Gastrocnemius medialis (tissue), 4 donors: ENCODE data around the gene CARMIL1.

Source experiments
- CTCF ChIP-seq, 5 experiments: fragments of 450-650 bp in 3 of 5; fragments of 200-600 bp in 2 of 5; sonication (generic) in 2 of 5; IDR thresholded peaks in 4 of 5; conservative IDR thresholded peaks in 1 of 5; 1 replicate in 4 of 5; 2 replicates in 1 of 5; pipeline ENCODE4 v1.5.1; 2016 to 2019; ENCODE audit warnings: antibody characterized with exemption in 5 of 5, mild to moderate bottlenecking in 3 of 5, moderate library complexity in 3 of 5
- POLR2A ChIP-seq, 2 donors: fragments of 450-650 bp; IDR thresholded peaks; one replicate each; pipeline ENCODE4 v1.6.1; 2017; ENCODE audit warnings: antibody characterized with exemption in 2 of 2, mild to moderate bottlenecking in 2 of 2, moderate library complexity in 2 of 2

- no peak for TF ChIP-seq POLR2A (IDR thresholded peaks at IDR 0.05)
- no peak for TF ChIP-seq CTCF (IDR thresholded peaks at IDR 0.05 in 4 of 5, conservative IDR thresholded peaks at IDR 0.05 in 1 of 5)
These were observed 177.3 kb downstream of the CARMIL1 start for GRCh38 chr6:25456249-25457040.
